Testis (tissue), 2 donors: ENCODE measurements around the gene CTAG1B.

Source experiments
- CTCF ChIP-seq, 3 experiments: fragments of 450-650 bp in 2 of 3; fragments of 200-600 bp in 1 of 3; sonication (generic) in 1 of 3; IDR thresholded peaks; one replicate each; pipeline ENCODE4 v1.5.1; 2016 to 2019; ENCODE audit warnings: antibody characterized with exemption in 3 of 3, mild to moderate bottlenecking in 2 of 3, moderate library complexity in 1 of 3
- POLR2A ChIP-seq: fragments of 450-650 bp; IDR thresholded peaks from one replicate; pipeline ENCODE4 v1.6.1; 2017; ENCODE audit warnings: antibody characterized with exemption, mild to moderate bottlenecking, moderate library complexity

- TF ChIP-seq CTCF (IDR thresholded peaks at IDR 0.05) (no peak), POLR2A (no peak)
Observed at GRCh38 chrX:154655346-154655745, 36.3 kb upstream of the CTAG1B start.
